IMR-90 (cell line): ENCODE data around the gene RAB15. TPM values are rescaled to one million over a fixed set of nuclear protein-coding genes. Genes with fewer than 3 reads are reported as not detected.

Experiments used
- ATAC-seq: fragments of 200-7000 bp; cut with Tn5 transposase; 2 replicates; pipeline ENCODE4 v1.9.1; 2020; ENCODE audit warnings: low read depth, mild to moderate bottlenecking, moderate library complexity
- BruUV-seq: library from RNA; stranded (reverse); fragments of 400-500 nt; replicated peaks from 2 replicates; lab custom pipeline; 2021; lab: Mats Ljungman, UMichigan
- CTCF ChIA-PET: fragments of 300-600 bp; formaldehyde crosslinking; extraction: SDS; loops from one replicate; lab custom pipeline; 2021; ENCODE audit warnings: antibody characterized with exemption; lab: Yijun Ruan, JAX
- POLR2A ChIA-PET: fragments of 300-600 bp; sonication (Branson Sonifier 250); formaldehyde crosslinking; loops from one replicate; lab custom pipeline; 2022; ENCODE audit warnings: antibody characterized with exemption; ENCODE audit not compliant: unreplicated experiment; lab: Charles Lee
- DNase-seq: peaks from one replicate; pipeline ENCODE4 v3.0.0; 2013
- H2AFZ ChIP-seq: replicated peaks from 2 replicates; pipeline ENCODE3; 2013; ENCODE audit warnings: low read length, mild to moderate bottlenecking; ENCODE audit not compliant: poor library complexity
- H2AK5ac ChIP-seq: 2 replicates; pipeline ENCODE4 v1.6.1; 2013; ENCODE audit warnings: low read depth, low read length, inconsistent platforms
- H2AK9ac ChIP-seq: replicated peaks from 2 replicates; pipeline ENCODE3; 2013; ENCODE audit warnings: mild to moderate bottlenecking, low read depth, low read length, moderate library complexity; ENCODE audit not compliant: poor library complexity
- H2BK120ac ChIP-seq: 2 replicates; pipeline ENCODE4 v1.6.1; 2013; ENCODE audit warnings: low read depth, low read length, inconsistent platforms
- H2BK15ac ChIP-seq: 3 replicates; pipeline ENCODE4 v1.6.1; 2013; ENCODE audit warnings: low read depth, low read length, inconsistent platforms
- H2BK20ac ChIP-seq: 2 replicates; pipeline ENCODE4 v1.6.1; 2013; ENCODE audit warnings: low read depth, mild to moderate bottlenecking, inconsistent platforms, low read length, moderate library complexity
- H2BK5ac ChIP-seq: 2 replicates; pipeline ENCODE4 v1.6.1; 2013; ENCODE audit warnings: mild to moderate bottlenecking, low read depth, low read length, inconsistent platforms; ENCODE audit not compliant: poor library complexity, severe bottlenecking
- H3K14ac ChIP-seq: replicated peaks from 2 replicates; pipeline ENCODE4 v1.6.1; 2013; ENCODE audit warnings: low read depth, low read length, inconsistent platforms
- H3K18ac ChIP-seq: 2 replicates; pipeline ENCODE4 v1.6.1; 2013; ENCODE audit warnings: low read depth, low read length, control low read depth
- H3K23ac ChIP-seq: 2 replicates; pipeline ENCODE4 v1.6.1; 2013; ENCODE audit warnings: low read depth, low read length, inconsistent platforms
- H3K27ac ChIP-seq: 2 replicates; pipeline ENCODE4 v1.5.1; 2013; ENCODE audit warnings: mild to moderate bottlenecking, control low read depth, low read length; ENCODE audit not compliant: insufficient read depth
- H3K27me3 ChIP-seq: 2 replicates; pipeline ENCODE4 v1.6.1; 2013; ENCODE audit warnings: low read length; ENCODE audit not compliant: control insufficient read depth, insufficient read depth
- H3K36me3 ChIP-seq: 2 replicates; pipeline ENCODE4 v1.6.1; 2013; ENCODE audit warnings: low read length, mixed read lengths; ENCODE audit not compliant: control insufficient read depth, insufficient read depth
- H3K4ac ChIP-seq: 2 replicates; pipeline ENCODE4 v1.6.1; 2013; ENCODE audit warnings: low read depth, low read length, inconsistent platforms
- H3K4me1 ChIP-seq: 2 replicates; pipeline ENCODE4 v1.6.1; 2013; ENCODE audit warnings: low read length, mixed read lengths; ENCODE audit not compliant: control insufficient read depth, insufficient read depth
- H3K4me2 ChIP-seq: 2 replicates; pipeline ENCODE4 v1.6.1; 2013; ENCODE audit warnings: low read depth, mild to moderate bottlenecking, control low read depth, low read length, moderate library complexity
- H3K4me3 ChIP-seq: 2 replicates; pipeline ENCODE4 v1.5.1; 2013; ENCODE audit warnings: low read depth, mild to moderate bottlenecking, control low read depth, low read length, moderate library complexity; ENCODE audit not compliant: insufficient read depth
- H3K56ac ChIP-seq: 2 replicates; pipeline ENCODE4 v1.6.1; 2013; ENCODE audit warnings: low read length, inconsistent platforms; ENCODE audit not compliant: insufficient read depth; ENCODE audit errors: extremely low read depth
- H3K79me1 ChIP-seq, 2 experiments: 2 replicates each; pipeline ENCODE4 v1.6.1; 2013; ENCODE audit warnings: low read length in 2 of 2, inconsistent platforms in 1 of 2, low read depth in 1 of 2
- H3K9ac ChIP-seq: 2 replicates; pipeline ENCODE4 v1.6.1; 2013; ENCODE audit warnings: low read depth, low read length, control low read depth
- H3K9me1 ChIP-seq: 2 replicates; pipeline ENCODE4 v1.6.1; 2013; ENCODE audit warnings: low read length, inconsistent platforms; ENCODE audit not compliant: insufficient read depth
- H3K9me3 ChIP-seq: 2 replicates; pipeline ENCODE4 v1.6.1; 2013; ENCODE audit warnings: low read length; ENCODE audit not compliant: control insufficient read depth, insufficient read depth
- H4K20me1 ChIP-seq: 2 replicates; pipeline ENCODE4 v1.6.1; 2013; ENCODE audit warnings: low read length, inconsistent platforms; ENCODE audit not compliant: insufficient read depth
- H4K5ac ChIP-seq: 2 replicates; pipeline ENCODE4 v1.6.1; 2013; ENCODE audit warnings: mild to moderate bottlenecking, low read depth, low read length, control low read depth
- H4K8ac ChIP-seq, 2 experiments: 2 replicates each; pipeline ENCODE4 v1.6.1; 2013; ENCODE audit warnings: low read depth in 2 of 2, low read length in 2 of 2, control low read depth in 1 of 2, inconsistent platforms in 1 of 2
- H4K91ac ChIP-seq: 2 replicates; pipeline ENCODE4 v1.6.1; 2013; ENCODE audit warnings: low read depth, low read length, inconsistent platforms; ENCODE audit not compliant: insufficient read depth
- BHLHE40 ChIP-seq: fragments of 150-350 bp; IDR thresholded peaks from 2 replicates; pipeline ENCODE4 v1.6.1; 2016; ENCODE audit warnings: mild to moderate bottlenecking, low read depth, low read length
- CEBPB ChIP-seq: IDR thresholded peaks from 2 replicates; pipeline ENCODE4 v1.6.1; 2012; ENCODE audit warnings: low read depth, low read length, improper control_type of control experiment
- CHD1 ChIP-seq: IDR thresholded peaks from 2 replicates; pipeline ENCODE4 v1.6.1; 2012; ENCODE audit warnings: low read depth, low read length, improper control_type of control experiment
- CTCF ChIP-seq: conservative IDR thresholded peaks from 2 replicates; pipeline ENCODE4 v1.5.1; 2012; ENCODE audit warnings: mild to moderate bottlenecking, low read depth, low read length, improper control_type of control experiment
- ELK1 ChIP-seq: fragments of 150-350 bp; IDR thresholded peaks from 2 replicates; pipeline ENCODE4 v1.6.1; 2016; ENCODE audit warnings: low read depth, mild to moderate bottlenecking, low read length, moderate library complexity, borderline replicate concordance
- FOS ChIP-seq: fragments of 150-350 bp; IDR thresholded peaks from 2 replicates; pipeline ENCODE4 v1.6.1; 2016; ENCODE audit warnings: low read depth, low read length
- MAFK ChIP-seq: IDR thresholded peaks from 2 replicates; pipeline ENCODE4 v1.6.1; 2012; ENCODE audit warnings: low read depth, low read length, improper control_type of control experiment
- MAZ ChIP-seq: IDR thresholded peaks from 2 replicates; pipeline ENCODE4 v1.6.1; 2012; ENCODE audit warnings: low read depth, mild to moderate bottlenecking, low read length, improper control_type of control experiment, moderate library complexity, borderline replicate concordance
- MXI1 ChIP-seq: IDR thresholded peaks from 2 replicates; pipeline ENCODE4 v1.6.1; 2012; ENCODE audit warnings: low read depth, mild to moderate bottlenecking, low read length, moderate library complexity, borderline replicate concordance
- NFE2L2 ChIP-seq: fragments of 150-350 bp; IDR thresholded peaks from 2 replicates; pipeline ENCODE4 v1.6.1; 2016; ENCODE audit warnings: low read depth, mild to moderate bottlenecking, low read length
- POLR2A ChIP-seq: IDR thresholded peaks from 2 replicates; pipeline ENCODE4 v1.6.1; 2012; ENCODE audit warnings: mild to moderate bottlenecking, low read depth, low read length
- RAD21 ChIP-seq: IDR thresholded peaks from 2 replicates; pipeline ENCODE4 v1.6.1; 2012; ENCODE audit warnings: low read length, improper control_type of control experiment
- RCOR1 ChIP-seq: IDR thresholded peaks from 2 replicates; pipeline ENCODE4 v1.6.1; 2012; ENCODE audit warnings: mild to moderate bottlenecking, low read length, improper control_type of control experiment; ENCODE audit not compliant: insufficient replicate concordance
- RFX5 ChIP-seq: IDR thresholded peaks from 2 replicates; pipeline ENCODE4 v1.8.0; 2012; ENCODE audit warnings: low read depth, mild to moderate bottlenecking, low read length, moderate library complexity
- SMC3 ChIP-seq: fragments of 150-350 bp; IDR thresholded peaks from 2 replicates; pipeline ENCODE4 v1.6.1; 2016; ENCODE audit warnings: low read depth, mild to moderate bottlenecking, antibody characterized with exemption, low read length, moderate library complexity
- WGBS, 2 experiments: methylation state at CpG; one replicate each; pipeline versions ENCODE4 v1.1.5 to v1.1.7; 2013; ENCODE audit warnings: missing lambda C conversion rate in 2 of 2; ENCODE audit not compliant: insufficient read length in 1 of 2; ENCODE audit errors: extremely low coverage in 2 of 2; 5-methylcytosine and 5-hydroxymethylcytosine counted together
- dilution Hi-C: fragments of 300-500 bp; cut with HindIII; formaldehyde crosslinking; loops from one replicate; pipeline ENCODE4 v1.14.3; 2018; ENCODE audit warnings: low sequenced_read_pairs; ENCODE audit not compliant: unreplicated experiment
- in situ Hi-C: fragments of 300-500 bp; cut with MboI; formaldehyde crosslinking; loops from 3 replicates; pipeline ENCODE4 v1.14.3; 2019; ENCODE audit warnings: low sequenced_read_pairs, inconsistent platforms, mixed read lengths
- intact Hi-C: fragments of 100-400 bp; cut with micrococcal nuclease; formaldehyde crosslinking; loops from 2 replicates; pipeline ENCODE4 v1.10.0; 2022
- polyA plus RNA-seq, 3 experiments: library from polyadenylated mRNA; depleted of rRNA; stranded (reverse); fragments of >200 nt; gene quantifications; 2 replicates each; pipeline ENCODE4 v1.2.3, GENCODE V29; 2012; ENCODE audit warnings: low replicate concordance in 1 of 3
- total RNA-seq: library from RNA; depleted of rRNA; stranded (reverse); fragments of >200 nt; gene quantifications from 2 replicates; pipeline ENCODE4 v1.2.3, GENCODE V29; 2012
- TF ChIP-seq, protein P1 (sequence below): fragments of 150-350 bp; IDR thresholded peaks from 2 replicates; pipeline ENCODE4 v1.6.1; 2017; ENCODE audit warnings: mild to moderate bottlenecking, antibody characterized with exemption, low read length, low read depth

RAB15 gene
- total and polyA plus RNA-seq, 2 of the 4 experiments (the other 2 are of a cell fraction) = 3.4 to 7.8 TPM

DNA sequence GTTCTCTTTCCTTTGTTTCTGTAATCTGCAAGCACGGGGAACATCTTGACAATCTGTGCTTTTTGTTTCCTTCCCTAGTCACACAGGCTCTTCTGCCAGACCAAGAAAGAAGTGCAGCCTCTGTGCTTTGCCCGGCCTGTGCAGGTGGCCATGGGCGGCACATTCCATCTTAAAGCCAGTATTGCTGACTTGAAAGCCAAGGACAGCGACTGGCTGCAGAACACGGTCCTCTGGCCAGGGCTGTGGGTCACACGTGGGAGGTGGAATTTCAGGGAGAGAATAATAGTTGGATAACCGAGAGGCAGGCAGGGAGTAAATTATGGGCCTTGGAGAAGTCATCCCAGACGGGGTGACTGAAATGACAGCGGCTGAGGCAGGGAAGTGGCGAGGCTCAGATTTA lies 39.4 kb upstream of the RAB15 start:
- DNase-seq (no peak), ATAC-seq (no peak)
- Histone ChIP-seq H4K20me1 (no peaks in the 10 kb centered on the region), H2AK9ac (no peak overlapping the region), H2BK5ac (no peak overlapping the region), H2BK20ac (no peak overlapping the region), H3K18ac (no peak overlapping the region), H3K27me3 (no peaks in the 10 kb centered on the region), H4K8ac (no peak overlapping the region), H2BK15ac (no peak overlapping the region), H3K23ac (no peak overlapping the region), H3K4me2 (no peak overlapping the region), H2AK5ac (no peak overlapping the region), H3K9ac (no peak overlapping the region), H3K4ac (no peak overlapping the region), H4K91ac (no peak overlapping the region), H3K14ac (no peak overlapping the region), H3K9me3 (no peaks in the 10 kb centered on the region), H3K9me1 (no peaks in the 10 kb centered on the region; the same call in 1 of the 2 replicates), H3K4me1 (no peaks in the 10 kb centered on the region), H2BK120ac (no peak overlapping the region), H4K5ac (no peak overlapping the region), H3K27ac (no peak overlapping the region), H3K56ac (no peak overlapping the region), H2AFZ (no peak overlapping the region), H3K36me3 (peaks cover 16% of the 10 kb centered on the region), H3K4me3 (no peak overlapping the region), H3K79me1 (no peaks in the 10 kb centered on the region)
- dilution Hi-C loops (no loop called here), intact Hi-C loops (no loop called here), in situ Hi-C loops (no loop called here)
- no peak for TF ChIP-seq MAZ
- no peak for TF ChIP-seq SMC3
- no peak for TF ChIP-seq CTCF
- TF ChIP-seq RCOR1 = no peak
- no peak for TF ChIP-seq BHLHE40
- TF ChIP-seq CEBPB = no peak
- no peak for TF ChIP-seq MXI1
- no peak for TF ChIP-seq POLR2A
- TF ChIP-seq RAD21 = no peak
- TF ChIP-seq, protein P1, sequence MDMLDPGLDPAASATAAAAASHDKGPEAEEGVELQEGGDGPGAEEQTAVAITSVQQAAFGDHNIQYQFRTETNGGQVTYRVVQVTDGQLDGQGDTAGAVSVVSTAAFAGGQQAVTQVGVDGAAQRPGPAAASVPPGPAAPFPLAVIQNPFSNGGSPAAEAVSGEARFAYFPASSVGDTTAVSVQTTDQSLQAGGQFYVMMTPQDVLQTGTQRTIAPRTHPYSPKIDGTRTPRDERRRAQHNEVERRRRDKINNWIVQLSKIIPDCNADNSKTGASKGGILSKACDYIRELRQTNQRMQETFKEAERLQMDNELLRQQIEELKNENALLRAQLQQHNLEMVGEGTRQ = no peak
- no peak for TF ChIP-seq ELK1
- no peak for TF ChIP-seq FOS
- TF ChIP-seq MAFK = no peak
- TF ChIP-seq RFX5 = no peak
- no peak for TF ChIP-seq CHD1
- TF ChIP-seq NFE2L2 = no peak
- WGBS, 2 experiments = 84% methylated on average over 8 of the region's 10 CpGs; no CpG with 5 or more reads in 1 of the 2 experiments
- ChIA-PET CTCF (interaction anchor here (0.6 kb wide), 1 partner anchor 400 kb away, joined by 3 read pairs; no protein-coding TSS in a partner anchor), POLR2A (no interaction called here)
- BruUV-seq = no TSS peak
